ENCODE results near the gene SETMAR. TPM values are rescaled to one million over a fixed set of nuclear protein-coding genes. Genes with fewer than 3 reads are reported as not detected.
"Not testable (repeated sequence)": the region's sequence is repeated elsewhere in the genome, so short reads cannot be mapped to it uniquely, and the experiment has no call there.

The SETMAR gene
- polyA plus RNA-seq, 1 donor (not counting 4 experiments of a cell fraction or from before 2014, with no cell fraction given) = 12.7 TPM

- Histone ChIP-seq H3K9ac (ENCODE audit: control insufficient read depth, extremely low read depth, insufficient read depth, low read length) (no peak overlapping the region), H3K4me3 (ENCODE audit: control insufficient read depth in 2 of 3, extremely low read depth in 1 of 3, insufficient read depth in 2 of 3, low read depth in 1 of 3, low read length in 3 of 3) (no peak overlapping the region), H3K4me1 (ENCODE audit: control insufficient read depth, extremely low read depth, insufficient read depth, low read length) (no peaks in the 10 kb centered on the region), H3K36me3 (ENCODE audit: control insufficient read depth in 2 of 2, extremely low read depth in 1 of 2, insufficient read depth in 2 of 2, low read length in 2 of 2) (no peaks in the 10 kb centered on the region), H3K27me3 (ENCODE audit: control insufficient read depth, extremely low read depth, insufficient read depth, low read length) (no peaks in the 10 kb centered on the region), H3K9me3 (ENCODE audit: control insufficient read depth, low read depth, low read length) (no peaks in the 10 kb centered on the region), H3K9me1 (ENCODE audit: control insufficient read depth, extremely low read depth, insufficient read depth, low read length) (no peaks in the 10 kb centered on the region), H3K79me2 (ENCODE audit: control insufficient read depth, insufficient read depth, low read length) (no peaks in the 10 kb centered on the region), H3K4me2 (ENCODE audit: control insufficient read depth, extremely low read depth, insufficient read depth, low read depth, low read length) (no peak overlapping the region), H2AFZ (ENCODE audit: control insufficient read depth, low read length) (no peak overlapping the region), H3K27ac (ENCODE audit: control insufficient read depth, insufficient read depth, low read length) (no peak overlapping the region), H4K20me1 (ENCODE audit: control insufficient read depth, extremely low read depth, insufficient read depth, low read length) (no peaks in the 10 kb centered on the region)
- DNase-seq (ENCODE audit: low read depth, low spot score) (no peak), FAIRE-seq (no peak)
- dilution Hi-C loops (cut with MboI; ENCODE audit: extremely low pct_ligation_motif_present, low sequenced_read_pairs) = no loop called here
- TF ChIP-seq CTCF (optimal IDR thresholded peaks at IDR 0.05 in 1 of 3, IDR thresholded peaks at IDR 0.05 in 1 of 3, conservative IDR thresholded peaks at IDR 0.05 in 1 of 3; ENCODE audit: extremely low read depth in 1 of 3, insufficient read depth in 2 of 3, low read length in 3 of 3) (no peak), EZH2 (IDR thresholded peaks at IDR 0.05; ENCODE audit: low read length) (no peak)
Measured at GRCh38 chr3:4323246-4324027, 20.3 kb downstream of the SETMAR start.

- dilution Hi-C loops (cut with MboI; ENCODE audit: extremely low pct_ligation_motif_present, low sequenced_read_pairs) = no loop called here
- no peak for TF ChIP-seq EZH2 (IDR thresholded peaks at IDR 0.05; ENCODE audit: low read length)
- TF ChIP-seq CTCF (optimal IDR thresholded peaks at IDR 0.05 in 1 of 3, IDR thresholded peaks at IDR 0.05 in 1 of 3, conservative IDR thresholded peaks at IDR 0.05 in 1 of 3; ENCODE audit: extremely low read depth in 1 of 3, insufficient read depth in 2 of 3, low read length in 3 of 3) = no peak
- Histone ChIP-seq H3K9me3 (ENCODE audit: control insufficient read depth, low read depth, low read length) (no peaks in the 10 kb centered on the region), H3K27ac (ENCODE audit: control insufficient read depth, insufficient read depth, low read length) (no peak overlapping the region), H2AFZ (ENCODE audit: control insufficient read depth, low read length) (no peak overlapping the region), H3K27me3 (ENCODE audit: control insufficient read depth, extremely low read depth, insufficient read depth, low read length) (no peaks in the 10 kb centered on the region), H4K20me1 (ENCODE audit: control insufficient read depth, extremely low read depth, insufficient read depth, low read length) (no peaks in the 10 kb centered on the region), H3K79me2 (ENCODE audit: control insufficient read depth, insufficient read depth, low read length) (no peaks in the 10 kb centered on the region), H3K9me1 (ENCODE audit: control insufficient read depth, extremely low read depth, insufficient read depth, low read length) (no peaks in the 10 kb centered on the region), H3K36me3 (ENCODE audit: control insufficient read depth in 2 of 2, extremely low read depth in 1 of 2, insufficient read depth in 2 of 2, low read length in 2 of 2) (no peaks in the 10 kb centered on the region), H3K4me1 (ENCODE audit: control insufficient read depth, extremely low read depth, insufficient read depth, low read length) (no peaks in the 10 kb centered on the region), H3K4me3 (ENCODE audit: control insufficient read depth in 2 of 3, extremely low read depth in 1 of 3, insufficient read depth in 2 of 3, low read depth in 1 of 3, low read length in 3 of 3) (no peak overlapping the region), H3K4me2 (ENCODE audit: control insufficient read depth, extremely low read depth, insufficient read depth, low read depth, low read length) (no peak overlapping the region), H3K9ac (ENCODE audit: control insufficient read depth, extremely low read depth, insufficient read depth, low read length) (no peak overlapping the region)
- no peak for DNase-seq (ENCODE audit: low read depth, low spot score)
- FAIRE-seq = no peak
Measured at GRCh38 chr3:4326868-4327267, 23.7 kb downstream of the SETMAR start.

GRCh38 chr3:4329806-4330205 is 26.6 kb downstream of the SETMAR start:
- H3K4me3 ChIP-seq (ENCODE audit: control insufficient read depth in 2 of 3, extremely low read depth in 1 of 3, insufficient read depth in 2 of 3, low read depth in 1 of 3, low read length in 3 of 3); H3K9me1 ChIP-seq (ENCODE audit: control insufficient read depth, extremely low read depth, insufficient read depth, low read length); H3K9ac ChIP-seq (ENCODE audit: control insufficient read depth, extremely low read depth, insufficient read depth, low read length); H3K4me1 ChIP-seq (ENCODE audit: control insufficient read depth, extremely low read depth, insufficient read depth, low read length); H3K4me2 ChIP-seq (ENCODE audit: control insufficient read depth, extremely low read depth, insufficient read depth, low read depth, low read length); FAIRE-seq; H3K36me3 ChIP-seq (ENCODE audit: control insufficient read depth in 2 of 2, extremely low read depth in 1 of 2, insufficient read depth in 2 of 2, low read length in 2 of 2); DNase-seq (ENCODE audit: low read depth, low spot score); H3K27me3 ChIP-seq (ENCODE audit: control insufficient read depth, extremely low read depth, insufficient read depth, low read length); H3K27ac ChIP-seq (ENCODE audit: control insufficient read depth, insufficient read depth, low read length); H2AFZ ChIP-seq (ENCODE audit: control insufficient read depth, low read length); H3K79me2 ChIP-seq (ENCODE audit: control insufficient read depth, insufficient read depth, low read length); H4K20me1 ChIP-seq (ENCODE audit: control insufficient read depth, extremely low read depth, insufficient read depth, low read length); dilution Hi-C loops (cut with MboI; ENCODE audit: extremely low pct_ligation_motif_present, low sequenced_read_pairs); H3K9me3 ChIP-seq (ENCODE audit: control insufficient read depth, low read depth, low read length): not testable (repeated sequence)

Measured in keratinocyte (primary cell).